Mesendoderm (in vitro differentiated cells): ENCODE measurements around the gene ORC5.
"Not testable (repeated sequence)": the region's sequence is repeated elsewhere in the genome, so short reads cannot be mapped to it uniquely, and the experiment has no call there.

Source experiments
- DNase-seq: peaks from one replicate; pipeline ENCODE4 v3.0.0; 2013
- H2AK5ac ChIP-seq: 2 replicates; pipeline ENCODE4 v1.6.1; 2013; ENCODE audit warnings: low read length, inconsistent platforms
- H2BK120ac ChIP-seq: 2 replicates; pipeline ENCODE4 v1.6.1; 2013; ENCODE audit warnings: low read depth, mild to moderate bottlenecking, low read length, moderate library complexity, mixed read lengths
- H2BK15ac ChIP-seq: replicated peaks from 2 replicates; pipeline ENCODE4 v1.6.1; 2013; ENCODE audit warnings: low read depth, mild to moderate bottlenecking, moderate library complexity
- H2BK5ac ChIP-seq: 2 replicates; pipeline ENCODE4 v1.6.1; 2013; ENCODE audit warnings: low read length, inconsistent platforms
- H3K18ac ChIP-seq: 2 replicates; pipeline ENCODE4 v1.6.1; 2013; ENCODE audit warnings: mild to moderate bottlenecking, low read length, mixed read lengths
- H3K23ac ChIP-seq: one replicate; pipeline ENCODE4 v1.6.1; 2013; ENCODE audit warnings: low read length
- H3K27ac ChIP-seq: 2 replicates; pipeline ENCODE4 v1.5.1; 2013; ENCODE audit warnings: low read depth, mild to moderate bottlenecking, inconsistent platforms, low read length, moderate library complexity
- H3K27me3 ChIP-seq: 2 replicates; pipeline ENCODE4 v1.6.1; 2013; ENCODE audit warnings: low read length, control low read depth, mild to moderate bottlenecking, inconsistent platforms; ENCODE audit not compliant: insufficient read depth, poor library complexity
- H3K36me3 ChIP-seq: 2 replicates; pipeline ENCODE4 v1.6.1; 2013; ENCODE audit warnings: low read length, inconsistent platforms; ENCODE audit not compliant: control insufficient read depth, insufficient read depth
- H3K4ac ChIP-seq: one replicate; pipeline ENCODE4 v1.6.1; 2013; ENCODE audit warnings: low read depth, mild to moderate bottlenecking, low read length, moderate library complexity
- H3K4me1 ChIP-seq: 2 replicates; pipeline ENCODE4 v1.6.1; 2013; ENCODE audit warnings: low read depth, low read length, inconsistent platforms; ENCODE audit not compliant: control insufficient read depth
- H3K4me2 ChIP-seq: 2 replicates; pipeline ENCODE4 v1.6.1; 2013; ENCODE audit warnings: low read length
- H3K4me3 ChIP-seq: 2 replicates; pipeline ENCODE4 v1.5.1; 2013; ENCODE audit warnings: mild to moderate bottlenecking, low read length
- H3K56ac ChIP-seq: one replicate; pipeline ENCODE4 v1.6.1; 2013; ENCODE audit warnings: low read length
- H3K79me1 ChIP-seq: 2 replicates; pipeline ENCODE4 v1.6.1; 2013; ENCODE audit warnings: low read length, inconsistent platforms
- H3K79me2 ChIP-seq: 2 replicates; pipeline ENCODE4 v1.6.1; 2013; ENCODE audit warnings: mild to moderate bottlenecking, low read length; ENCODE audit not compliant: control insufficient read depth, insufficient read depth
- H3K9ac ChIP-seq: 2 replicates; pipeline ENCODE4 v1.6.1; 2013; ENCODE audit warnings: low read length, inconsistent platforms
- H4K5ac ChIP-seq: one replicate; pipeline ENCODE4 v1.6.1; 2013; ENCODE audit warnings: low read length
- H4K8ac ChIP-seq: one replicate; pipeline ENCODE4 v1.6.1; 2013; ENCODE audit warnings: low read depth, mild to moderate bottlenecking, control low read depth, low read length, moderate library complexity
- WGBS: extraction: QIAGEN DNeasy Blood & Tissue Kit; methylation state at CpG from one replicate; pipeline ENCODE4 v1.1.7; 2013; ENCODE audit warnings: low lambda C conversion rate, missing lambda C conversion rate; ENCODE audit not compliant: insufficient coverage; ENCODE audit errors: extremely low coverage; 5-methylcytosine and 5-hydroxymethylcytosine counted together

ORC5 gene

DNA sequence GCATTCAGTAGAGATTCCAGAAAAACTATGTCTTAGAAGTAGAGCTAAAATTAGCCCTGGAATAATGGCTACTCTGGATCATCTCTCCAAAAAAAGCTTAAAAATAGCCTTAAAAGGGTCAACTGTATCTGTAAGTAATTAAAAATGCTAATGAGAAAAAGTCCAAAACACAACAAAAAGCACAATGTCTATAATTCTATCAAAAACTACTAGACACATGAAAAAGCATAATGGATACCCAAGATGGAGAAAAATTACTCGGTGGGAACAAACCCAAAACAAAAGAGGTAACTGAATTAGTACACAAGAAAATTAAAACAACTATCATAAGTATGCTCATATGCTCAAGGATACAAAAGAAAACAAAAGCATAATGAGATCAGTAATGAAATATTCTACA, 15.4 kb downstream of the ORC5 start:
- WGBS: no CpG with 5 or more reads among the region's 1 CpG
- Histone ChIP-seq H3K56ac (no peak overlapping the region), H3K18ac (no peak overlapping the region), H3K27me3 (no peaks in the 10 kb centered on the region), H3K36me3 (no peaks in the 10 kb centered on the region), H3K9ac (no peak overlapping the region), H3K79me1 (peaks cover 4% of the 10 kb centered on the region), H3K4me2 (no peak overlapping the region), H2BK5ac (no peak overlapping the region), H3K4me1 (no peaks in the 10 kb centered on the region), H4K5ac (no peak overlapping the region), H3K27ac (no peak overlapping the region), H3K4ac (no peak overlapping the region), H3K4me3 (no peak overlapping the region), H3K79me2 (no peaks in the 10 kb centered on the region), H4K8ac (no peak overlapping the region), H3K23ac (no peak overlapping the region), H2AK5ac (no peak overlapping the region), H2BK120ac (no peak overlapping the region), H2BK15ac (no peak overlapping the region)
- DNase-seq: no peak

DNA sequence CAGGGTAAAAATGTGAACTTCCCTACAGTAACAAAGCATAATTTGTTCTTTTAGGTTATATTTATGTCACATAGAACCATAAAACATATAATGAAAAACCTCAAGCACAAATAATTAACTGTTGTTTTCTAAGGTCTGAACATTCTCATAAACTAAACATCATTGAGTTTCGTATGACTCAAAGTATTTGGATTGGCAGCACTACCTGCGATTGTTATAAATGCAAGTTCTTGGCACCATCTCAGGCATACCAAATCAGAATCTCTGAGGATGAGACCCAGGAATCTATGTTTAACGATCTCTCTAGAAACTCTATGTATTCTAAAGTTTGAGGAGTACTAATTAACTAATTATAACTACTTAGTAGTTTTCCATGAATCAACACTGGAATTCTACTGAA, 22.5 kb downstream of the ORC5 start:
- H3K18ac ChIP-seq: no peak overlapping the region
- H3K27me3 ChIP-seq: no peaks in the 10 kb centered on the region
- H3K4me3 ChIP-seq: no peak overlapping the region
- H2AK5ac ChIP-seq: no peak overlapping the region
- no peaks in the 10 kb centered on the region for H3K79me2 ChIP-seq
- no peak overlapping the region for H3K4ac ChIP-seq
- no peak overlapping the region for H3K27ac ChIP-seq
- no CpG with 5 or more reads among the region's 3 CpGs for WGBS
- H3K9ac ChIP-seq: no peak overlapping the region
- H3K23ac ChIP-seq: no peak overlapping the region
- no peaks in the 10 kb centered on the region for H3K79me1 ChIP-seq
- H2BK15ac ChIP-seq: no peak overlapping the region
- no peak overlapping the region for H3K4me2 ChIP-seq
- DNase-seq: no peak
- no peak overlapping the region for H3K56ac ChIP-seq
- no peak overlapping the region for H2BK120ac ChIP-seq
- H3K36me3 ChIP-seq: no peaks in the 10 kb centered on the region
- H4K5ac ChIP-seq: no peak overlapping the region
- H4K8ac ChIP-seq: no peak overlapping the region
- H2BK5ac ChIP-seq: no peak overlapping the region
- H3K4me1 ChIP-seq: no peaks in the 10 kb centered on the region

DNA sequence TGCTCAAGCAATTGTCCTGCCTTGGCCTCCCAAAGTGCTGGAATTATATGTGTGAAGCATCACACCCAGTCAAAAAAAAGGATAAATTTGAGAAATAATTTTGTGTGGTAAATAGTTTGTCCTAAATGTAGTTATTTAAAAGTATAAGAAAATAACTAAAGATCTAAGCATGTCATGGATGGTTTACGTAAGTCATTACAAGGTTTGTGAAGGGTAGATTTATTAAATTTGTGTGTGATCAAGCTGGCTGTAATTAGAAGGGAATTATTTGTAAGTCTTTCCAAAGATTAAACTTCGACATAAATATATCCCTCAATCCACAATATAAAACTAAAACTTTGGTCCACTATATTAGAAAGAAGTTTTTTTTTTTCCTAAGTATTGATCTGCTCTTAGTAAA, 28.6 kb downstream of the ORC5 start:
- no peaks in the 10 kb centered on the region for H3K79me2 ChIP-seq
- DNase-seq: peak; percentile 63
- no peak overlapping the region for H2BK5ac ChIP-seq
- H4K8ac ChIP-seq: no peak overlapping the region
- H2BK15ac ChIP-seq: no peak overlapping the region
- no peaks in the 10 kb centered on the region for H3K27me3 ChIP-seq
- no peak overlapping the region for H3K4me3 ChIP-seq
- H3K4me2 ChIP-seq: no peak overlapping the region
- no peak overlapping the region for H3K27ac ChIP-seq
- H3K56ac ChIP-seq: no peak overlapping the region
- no peaks in the 10 kb centered on the region for H3K36me3 ChIP-seq
- no peaks in the 10 kb centered on the region for H3K79me1 ChIP-seq
- WGBS: no CpG with 5 or more reads among the region's 2 CpGs
- no peak overlapping the region for H3K4ac ChIP-seq
- H3K23ac ChIP-seq: no peak overlapping the region
- no peak overlapping the region for H2BK120ac ChIP-seq
- no peak overlapping the region for H2AK5ac ChIP-seq
- no peak overlapping the region for H3K9ac ChIP-seq
- no peak overlapping the region for H3K18ac ChIP-seq
- H4K5ac ChIP-seq: no peak overlapping the region
- no peaks in the 10 kb centered on the region for H3K4me1 ChIP-seq

DNA sequence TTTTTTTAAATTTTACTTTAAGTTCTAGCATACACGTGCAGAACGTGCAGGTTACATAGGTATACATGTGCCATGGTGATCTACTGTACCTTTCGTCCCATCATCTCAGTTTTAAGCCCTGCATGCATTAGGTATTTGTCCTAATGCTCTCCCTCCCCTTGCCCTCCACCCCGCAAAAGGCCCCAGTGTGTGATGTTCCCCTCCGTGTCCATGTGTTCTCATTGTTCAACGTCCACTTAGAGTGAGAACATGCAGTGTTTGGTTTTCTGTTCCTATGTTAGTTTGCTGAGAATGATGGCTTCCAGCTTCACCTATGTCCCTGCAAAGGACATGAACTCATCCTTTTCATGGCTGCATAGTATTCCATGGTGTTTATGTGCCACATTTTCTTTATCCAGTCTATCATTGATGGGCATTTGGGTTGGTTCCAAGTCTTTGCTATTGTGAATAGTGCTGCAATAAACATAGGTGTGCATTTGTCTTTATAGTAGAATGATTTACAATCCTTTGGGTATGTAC, 30.2 kb downstream of the ORC5 start:
- not testable (repeated sequence) for H3K4me3 ChIP-seq, H3K27me3 ChIP-seq, H2BK120ac ChIP-seq, H2AK5ac ChIP-seq, H3K79me2 ChIP-seq, H3K27ac ChIP-seq, H3K56ac ChIP-seq, H3K4me1 ChIP-seq, H3K4ac ChIP-seq, H2BK5ac ChIP-seq, H3K4me2 ChIP-seq, H3K23ac ChIP-seq, H3K36me3 ChIP-seq, H3K9ac ChIP-seq, H4K8ac ChIP-seq, H3K18ac ChIP-seq, H2BK15ac ChIP-seq, H4K5ac ChIP-seq, DNase-seq, H3K79me1 ChIP-seq
- no CpG with 5 or more reads among the region's 6 CpGs for WGBS

DNA sequence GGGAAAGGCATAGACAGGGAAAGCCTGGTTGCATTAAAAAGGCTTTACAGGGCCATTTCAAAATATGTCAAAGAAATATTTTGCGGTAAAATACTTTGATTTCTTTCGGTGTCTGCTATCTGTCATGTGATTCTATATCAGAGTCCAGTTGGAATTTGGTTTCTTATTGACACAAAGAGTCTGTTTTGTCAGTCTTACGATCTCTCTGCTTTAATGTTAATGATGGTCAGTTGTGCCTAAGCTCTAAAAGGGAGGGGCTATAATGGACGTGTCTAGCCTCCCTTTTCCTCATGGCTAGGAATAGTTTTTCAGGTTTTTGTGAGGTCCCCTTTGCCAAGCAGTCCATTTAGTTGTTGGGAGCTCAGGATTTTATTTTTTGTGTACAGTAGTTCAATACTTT, 31.5 kb downstream of the ORC5 start:
- Histone ChIP-seq H3K18ac (no peak overlapping the region), H4K8ac (no peak overlapping the region), H3K4me1 (no peaks in the 10 kb centered on the region), H2BK5ac (no peak overlapping the region), H3K27ac (no peak overlapping the region), H3K56ac (no peak overlapping the region), H2AK5ac (no peak overlapping the region), H2BK120ac (no peak overlapping the region), H3K4me3 (no peak overlapping the region), H3K79me2 (no peaks in the 10 kb centered on the region), H3K23ac (no peak overlapping the region), H2BK15ac (no peak overlapping the region), H3K27me3 (no peaks in the 10 kb centered on the region), H4K5ac (no peak overlapping the region), H3K79me1 (no peaks in the 10 kb centered on the region), H3K4ac (no peak overlapping the region), H3K36me3 (no peaks in the 10 kb centered on the region), H3K4me2 (no peak overlapping the region), H3K9ac (no peak overlapping the region)
- WGBS: no CpG with 5 or more reads among the region's 4 CpGs
- DNase-seq: no peak

DNA sequence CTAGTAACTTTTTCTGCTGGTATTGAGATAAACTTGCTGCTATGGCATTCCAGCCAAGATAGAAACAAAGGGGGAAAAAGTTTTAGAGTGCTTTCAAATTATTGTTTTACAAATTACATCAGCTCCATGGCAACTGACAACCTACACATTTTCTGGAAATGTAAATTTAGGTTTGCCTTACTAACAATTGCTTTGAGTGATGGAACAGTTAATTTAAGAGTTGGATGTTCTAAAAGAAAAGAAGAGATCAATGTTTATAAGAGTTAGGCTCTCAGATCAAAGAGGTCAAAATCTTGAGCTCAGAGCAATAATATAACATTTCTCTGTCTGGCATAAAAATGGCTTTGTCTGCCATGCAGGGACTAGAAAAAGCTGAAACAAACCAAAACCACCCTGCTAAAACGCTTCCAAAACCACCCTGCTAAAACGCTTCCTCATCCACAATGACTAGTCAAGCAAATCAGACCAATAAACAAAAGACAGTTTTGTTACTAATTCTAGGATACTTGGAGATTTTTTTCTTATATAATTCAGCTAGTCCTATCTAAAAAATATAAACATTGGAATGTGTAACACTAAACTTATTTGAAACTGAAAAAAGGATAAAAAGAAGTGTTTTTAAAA, 32.3 kb downstream of the ORC5 start:
- H3K9ac ChIP-seq: no peak overlapping the region
- H3K36me3 ChIP-seq: no peaks in the 10 kb centered on the region
- H4K5ac ChIP-seq: no peak overlapping the region
- H2AK5ac ChIP-seq: no peak overlapping the region
- H4K8ac ChIP-seq: no peak overlapping the region
- no peak overlapping the region for H3K4me3 ChIP-seq
- no peak overlapping the region for H2BK5ac ChIP-seq
- no CpG with 5 or more reads among the region's 2 CpGs for WGBS
- no peak overlapping the region for H3K4me2 ChIP-seq
- DNase-seq: no peak
- no peak overlapping the region for H2BK120ac ChIP-seq
- no peak overlapping the region for H3K18ac ChIP-seq
- no peaks in the 10 kb centered on the region for H3K79me2 ChIP-seq
- no peak overlapping the region for H3K23ac ChIP-seq
- no peak overlapping the region for H3K27ac ChIP-seq
- H3K4ac ChIP-seq: no peak overlapping the region
- H3K79me1 ChIP-seq: no peaks in the 10 kb centered on the region
- no peaks in the 10 kb centered on the region for H3K4me1 ChIP-seq
- no peaks in the 10 kb centered on the region for H3K27me3 ChIP-seq
- no peak overlapping the region for H3K56ac ChIP-seq
- no peak overlapping the region for H2BK15ac ChIP-seq
